SK-N-SH (cell line): Measurements from ENCODE around the gene GMPPA. TPM values are rescaled to one million over a fixed set of nuclear protein-coding genes. Genes with fewer than 3 reads are reported as not detected.

Experiments used
- CTCF ChIA-PET: fragments of 300-600, 350-600 bp; formaldehyde crosslinking; extraction: SDS; loops from one replicate; lab custom pipeline; 2021; lab: Yijun Ruan, JAX
- POLR2A ChIA-PET: fragments of 350-600 bp; sonication (Branson Sonifier 250); formaldehyde crosslinking; extraction: SDS; loops from one replicate; lab custom pipeline; 2020; ENCODE audit warnings: antibody characterized with exemption, inconsistent platforms; lab: Yijun Ruan, JAX
- DNase-seq: peaks from one replicate; pipeline ENCODE4 v3.0.0; 2012
- H2AFZ ChIP-seq: fragments of 200-600 bp; sonication (generic); 2 replicates; pipeline ENCODE4 v1.8.1; 2016; ENCODE audit warnings: antibody characterized with exemption, mild to moderate bottlenecking, low read depth
- H3F3A ChIP-seq: fragments of 200-600 bp; sonication (generic); replicated peaks from 2 replicates; pipeline ENCODE3; 2016; ENCODE audit warnings: antibody characterized with exemption, mild to moderate bottlenecking; ENCODE audit not compliant: insufficient read depth
- H3K27ac ChIP-seq, 2 experiments: fragments of 200-500 bp in 1 of 2; fragments of 200-600 bp in 1 of 2; sonication (Bioruptor generic) in 1 of 2; sonication (generic), shearing (Covaris generic) in 1 of 2; 2 replicates each; pipeline versions ENCODE4 v1.5.1 to v1.6.1; 2014 to 2016; ENCODE audit warnings: low read depth in 2 of 2, inconsistent platforms in 1 of 2, low read length in 1 of 2, mild to moderate bottlenecking in 1 of 2, mixed read lengths in 1 of 2
- H3K27me3 ChIP-seq: fragments of 200-600 bp; sonication (generic), shearing (Covaris generic); 2 replicates; pipeline ENCODE4 v1.6.1; 2016; ENCODE audit warnings: mixed run types; ENCODE audit not compliant: insufficient read depth
- H3K36me3 ChIP-seq, 2 experiments: fragments of 200-500 bp in 1 of 2; fragments of 200-600 bp in 1 of 2; sonication (Bioruptor generic) in 1 of 2; sonication (generic) in 1 of 2; replicated peaks in 1 of 2; 2 replicates each; pipeline versions ENCODE3 to v1.5.1; 2014 to 2016; ENCODE audit warnings: low read length in 1 of 2, mild to moderate bottlenecking in 1 of 2; ENCODE audit not compliant: insufficient read depth in 2 of 2, control insufficient read depth in 1 of 2
- H3K4me1 ChIP-seq, 2 experiments: fragments of 200-500 bp in 1 of 2; fragments of 200-600 bp in 1 of 2; sonication (Bioruptor generic) in 1 of 2; sonication (generic), shearing (Covaris generic) in 1 of 2; 2 replicates each; pipeline versions ENCODE4 v1.5.1 to v1.6.1; 2014 to 2016; ENCODE audit warnings: low read depth in 1 of 2, low read length in 1 of 2, mixed run types in 1 of 2; ENCODE audit not compliant: insufficient read depth in 2 of 2, control insufficient read depth in 1 of 2
- H3K4me2 ChIP-seq: fragments of 200-600 bp; sonication (generic), shearing (Covaris generic); 2 replicates; pipeline ENCODE4 v1.6.1; 2017; ENCODE audit warnings: mixed run types
- H3K4me3 ChIP-seq, 2 experiments: fragments of 200-500 bp in 1 of 2; fragments of 200-600 bp in 1 of 2; sonication (Bioruptor generic) in 1 of 2; sonication (generic), shearing (Covaris generic) in 1 of 2; 2 replicates each; pipeline versions ENCODE4 v1.5.1 to v1.8.1; 2014 to 2016; ENCODE audit warnings: low read depth in 2 of 2, inconsistent platforms in 1 of 2, low read length in 1 of 2, mild to moderate bottlenecking in 1 of 2, mixed read lengths in 1 of 2, moderate library complexity in 1 of 2
- H3K79me2 ChIP-seq: fragments of 200-600 bp; sonication (generic); 2 replicates; pipeline ENCODE4 v1.8.1; 2017; ENCODE audit warnings: mild to moderate bottlenecking; ENCODE audit not compliant: insufficient read depth
- H3K9ac ChIP-seq: fragments of 200-600 bp; sonication (generic); 2 replicates; pipeline ENCODE4 v1.6.1; 2017; ENCODE audit warnings: mixed run types
- H3K9me2 ChIP-seq: fragments of 200-600 bp; sonication (generic); 2 replicates; pipeline ENCODE4 v1.6.1; 2017; ENCODE audit warnings: mixed run types
- H3K9me3 ChIP-seq: fragments of 200-600 bp; sonication (generic); 2 replicates; pipeline ENCODE4 v1.6.1; 2017; ENCODE audit warnings: mixed run types, mild to moderate bottlenecking, moderate library complexity
- H4K20me1 ChIP-seq: fragments of 200-600 bp; sonication (generic); 2 replicates; pipeline ENCODE4 v1.6.1; 2017; ENCODE audit warnings: mild to moderate bottlenecking, mixed run types; ENCODE audit not compliant: insufficient read depth
- CHD2 ChIP-seq: fragments of 150-350 bp; IDR thresholded peaks from 2 replicates; pipeline ENCODE4 v1.6.1; 2018; ENCODE audit warnings: low read length; ENCODE audit not compliant: partially characterized antibody
- EP300 ChIP-seq, 2 experiments: IDR thresholded peaks; 2 replicates each; pipeline versions ENCODE4 v1.4.0 to v1.6.1; 2012; ENCODE audit warnings: borderline replicate concordance in 1 of 2, low read depth in 1 of 2, low read length in 1 of 2
- FOSL2 ChIP-seq: IDR thresholded peaks from 2 replicates; pipeline ENCODE4 v1.4.0; 2012; ENCODE audit warnings: low read depth, mild to moderate bottlenecking, moderate library complexity, borderline replicate concordance
- FOXJ3 ChIP-seq: sonication (generic); formaldehyde crosslinking; IDR thresholded peaks from 2 replicates; pipeline ENCODE4 v1.5.1; 2020; ENCODE audit warnings: mild to moderate bottlenecking, missing genetic modification reagents
- GATA2 ChIP-seq: sonication (generic); formaldehyde crosslinking; IDR thresholded peaks from 2 replicates; pipeline ENCODE4 v1.5.0; 2020; ENCODE audit warnings: mild to moderate bottlenecking, missing genetic modification reagents
- NRF1 ChIP-seq: IDR thresholded peaks from 2 replicates; pipeline ENCODE4 v1.6.1; 2012; ENCODE audit warnings: low read depth, mild to moderate bottlenecking, low read length
- RAD21 ChIP-seq: IDR thresholded peaks from 2 replicates; pipeline ENCODE4 v1.6.1; 2012; ENCODE audit warnings: mild to moderate bottlenecking, low read length
- RCOR1 ChIP-seq: fragments of 150-350 bp; IDR thresholded peaks from 2 replicates; pipeline ENCODE4 v1.6.1; 2017; ENCODE audit warnings: antibody characterized with exemption, low read length
- REST ChIP-seq: IDR thresholded peaks from 2 replicates; pipeline ENCODE4 v1.6.1; 2012; ENCODE audit warnings: mild to moderate bottlenecking, low read depth, low read length, moderate library complexity
- RFX5 ChIP-seq: IDR thresholded peaks from 2 replicates; pipeline ENCODE4 v1.6.1; 2012; ENCODE audit warnings: mild to moderate bottlenecking, improper control_type of control experiment, low read length
- SIN3A ChIP-seq: IDR thresholded peaks from 2 replicates; pipeline ENCODE4 v1.6.1; 2012; ENCODE audit warnings: low read depth, mild to moderate bottlenecking, low read length, moderate library complexity, borderline replicate concordance
- SMC3 ChIP-seq: IDR thresholded peaks from 2 replicates; pipeline ENCODE4 v1.6.1; 2012; ENCODE audit warnings: low read depth, low read length, improper control_type of control experiment
- TEAD4 ChIP-seq: IDR thresholded peaks from 2 replicates; pipeline ENCODE4 v1.4.0; 2012; ENCODE audit warnings: mild to moderate bottlenecking, borderline replicate concordance; ENCODE audit not compliant: insufficient read depth
- USF1 ChIP-seq: IDR thresholded peaks from 2 replicates; pipeline ENCODE4 v1.4.0; 2012; ENCODE audit warnings: low read depth, borderline replicate concordance
- WGBS: methylation state at CpG from one replicate; pipeline ENCODE4 v1.1.6; 2017; ENCODE audit warnings: low lambda C conversion rate; 5-methylcytosine and 5-hydroxymethylcytosine counted together
- polyA plus RNA-seq, 3 experiments: library from polyadenylated mRNA; depleted of rRNA; stranded (reverse); fragments of >200 nt; gene quantifications; 2 replicates each; pipeline ENCODE4 v1.2.3, GENCODE V29; 2012
- TF ChIP-seq, protein P1 (sequence below): fragments of 150-350 bp; IDR thresholded peaks from 2 replicates; pipeline ENCODE4 v1.6.1; 2017; ENCODE audit warnings: antibody characterized with exemption, low read length, low read depth, borderline replicate concordance
- TF ChIP-seq, protein P2 (sequence below): IDR thresholded peaks from 2 replicates; pipeline ENCODE4 v1.4.0; 2012; ENCODE audit warnings: low read depth, borderline replicate concordance
- TF ChIP-seq, protein P3 (sequence below): fragments of 150-350 bp; IDR thresholded peaks from 2 replicates; pipeline ENCODE4 v1.6.1; 2016; ENCODE audit warnings: mild to moderate bottlenecking, low read depth, low read length
- TF ChIP-seq, protein P4 (sequence below): fragments of 200-600 bp; sonication (generic); IDR thresholded peaks from 2 replicates; pipeline ENCODE4 v1.6.1; 2017; ENCODE audit warnings: antibody characterized with exemption, mild to moderate bottlenecking, moderate library complexity

The GMPPA gene
- polyA plus RNA-seq, 1 of the 3 experiments (the other 2 are of a cell fraction): 61.3 TPM

DNA sequence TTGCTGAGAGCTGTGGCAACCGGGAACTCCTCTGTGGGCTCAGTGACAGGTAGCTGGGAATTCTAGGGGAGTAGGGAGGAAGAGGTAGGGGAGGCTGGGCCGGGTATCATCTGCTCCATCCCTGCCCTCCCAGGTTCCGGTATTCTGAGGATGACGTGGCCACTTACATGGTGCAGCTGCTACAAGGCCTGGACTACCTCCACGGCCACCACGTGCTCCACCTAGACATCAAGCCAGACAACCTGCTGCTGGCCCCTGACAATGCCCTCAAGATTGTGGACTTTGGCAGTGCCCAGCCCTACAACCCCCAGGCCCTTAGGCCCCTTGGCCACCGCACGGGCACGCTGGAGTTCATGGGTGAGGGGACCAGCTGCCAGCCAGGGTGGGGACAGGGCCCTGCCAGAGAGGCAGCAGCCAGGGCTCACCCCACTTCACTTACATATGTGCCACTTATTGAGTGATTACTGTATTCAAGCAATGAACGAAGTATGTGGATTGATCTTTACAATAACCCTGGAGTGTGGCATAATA is 8.0 kb upstream of the GMPPA start (continued):
- TF ChIP-seq, protein P1, sequence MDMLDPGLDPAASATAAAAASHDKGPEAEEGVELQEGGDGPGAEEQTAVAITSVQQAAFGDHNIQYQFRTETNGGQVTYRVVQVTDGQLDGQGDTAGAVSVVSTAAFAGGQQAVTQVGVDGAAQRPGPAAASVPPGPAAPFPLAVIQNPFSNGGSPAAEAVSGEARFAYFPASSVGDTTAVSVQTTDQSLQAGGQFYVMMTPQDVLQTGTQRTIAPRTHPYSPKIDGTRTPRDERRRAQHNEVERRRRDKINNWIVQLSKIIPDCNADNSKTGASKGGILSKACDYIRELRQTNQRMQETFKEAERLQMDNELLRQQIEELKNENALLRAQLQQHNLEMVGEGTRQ: no peak
- no peak for TF ChIP-seq FOXJ3 (CRISPR knock-in tag)

DNA sequence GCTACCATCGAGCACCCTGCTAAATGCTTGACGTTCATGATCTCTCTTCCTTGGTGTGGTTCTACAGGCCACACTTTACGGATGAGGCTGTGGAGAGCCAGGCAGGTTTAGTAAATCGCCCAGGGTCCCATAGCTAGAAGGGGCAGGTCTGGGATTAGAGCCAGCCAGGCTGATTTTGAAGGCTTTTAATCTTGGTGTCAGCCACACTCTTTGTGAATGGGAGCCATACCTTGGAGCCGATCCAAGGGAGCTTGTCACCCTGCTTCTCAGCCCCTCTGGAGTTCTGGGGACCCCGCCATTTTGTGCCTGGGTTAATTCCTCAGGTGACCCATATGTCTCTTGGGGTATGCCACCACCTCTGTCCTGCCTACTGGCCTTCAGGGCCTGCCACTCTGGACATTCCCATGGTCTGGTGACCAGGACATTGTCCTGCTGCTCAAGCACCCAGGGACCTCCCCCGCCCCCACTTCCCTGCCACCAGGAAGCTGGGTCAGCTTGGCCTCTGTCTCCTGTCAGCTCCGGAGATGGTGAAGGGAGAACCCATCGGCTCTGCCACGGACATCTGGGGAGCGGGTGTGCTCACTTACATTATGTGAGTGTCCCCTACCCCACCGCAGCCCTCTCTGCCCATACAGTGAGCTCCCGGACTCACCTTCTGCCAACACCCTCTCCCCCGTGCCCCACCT is 7.3 kb upstream of the GMPPA start:
- Histone ChIP-seq H3K36me3 (peaks cover 6 to 23% of the 10 kb centered on the region in 2 experiments), H4K20me1 (no peaks in the 10 kb centered on the region), H3K79me2 (no peaks in the 10 kb centered on the region), H3K27me3 (no peaks in the 10 kb centered on the region), H3K27ac (no peak overlapping the region), H3K4me3 (no peak overlapping the region), H3F3A (no peaks in the 10 kb centered on the region), H3K4me2 (no peak overlapping the region), H3K9me3 (no peaks in the 10 kb centered on the region), H3K9me2 (no peaks in the 10 kb centered on the region), H2AFZ (no peak overlapping the region), H3K4me1 (peaks cover 3 to 24% of the 10 kb centered on the region in 2 experiments; a peak in 2 of 4 replicates), H3K9ac (no peak overlapping the region)
- ChIA-PET CTCF (interaction anchor here (1.1 to 62.1 kb wide), 8 partner anchors 3 to 196 kb away, joined by 3 to 2824 read pairs (median 6); partner anchors contain the start of genes ASIC4, CHPF, GMPPA and TMEM198), POLR2A (interaction anchor here (1.0 to 2.0 kb wide), 5 partner anchors 9 to 35 kb away, joined by 3 to 8 read pairs (median 4); no protein-coding TSS in a partner anchor)
- DNase-seq: no peak
- 86% methylated on average over 14 of the region's 14 CpGs for WGBS
- TF ChIP-seq NRF1 (no peak), CHD2 (no peak), SMC3 (no peak), USF1 (no peak), RCOR1 (no peak), EP300 (IDR thresholded peaks at IDR 0.05; ENCODE audit: borderline replicate concordance in 1 of 2, low read depth in 1 of 2, low read length in 1 of 2) (no peak), FOXJ3 (CRISPR knock-in tag) (no peak), FOSL2 (no peak), RFX5 (no peak), TEAD4 (no peak), REST (no peak), SIN3A (no peak), GATA2 (no peak), RAD21 (no peak)
- TF ChIP-seq, protein P2, sequence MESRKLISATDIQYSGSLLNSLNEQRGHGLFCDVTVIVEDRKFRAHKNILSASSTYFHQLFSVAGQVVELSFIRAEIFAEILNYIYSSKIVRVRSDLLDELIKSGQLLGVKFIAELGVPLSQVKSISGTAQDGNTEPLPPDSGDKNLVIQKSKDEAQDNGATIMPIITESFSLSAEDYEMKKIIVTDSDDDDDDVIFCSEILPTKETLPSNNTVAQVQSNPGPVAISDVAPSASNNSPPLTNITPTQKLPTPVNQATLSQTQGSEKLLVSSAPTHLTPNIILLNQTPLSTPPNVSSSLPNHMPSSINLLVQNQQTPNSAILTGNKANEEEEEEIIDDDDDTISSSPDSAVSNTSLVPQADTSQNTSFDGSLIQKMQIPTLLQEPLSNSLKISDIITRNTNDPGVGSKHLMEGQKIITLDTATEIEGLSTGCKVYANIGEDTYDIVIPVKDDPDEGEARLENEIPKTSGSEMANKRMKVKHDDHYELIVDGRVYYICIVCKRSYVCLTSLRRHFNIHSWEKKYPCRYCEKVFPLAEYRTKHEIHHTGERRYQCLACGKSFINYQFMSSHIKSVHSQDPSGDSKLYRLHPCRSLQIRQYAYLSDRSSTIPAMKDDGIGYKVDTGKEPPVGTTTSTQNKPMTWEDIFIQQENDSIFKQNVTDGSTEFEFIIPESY: no peak
- TF ChIP-seq, protein P3, sequence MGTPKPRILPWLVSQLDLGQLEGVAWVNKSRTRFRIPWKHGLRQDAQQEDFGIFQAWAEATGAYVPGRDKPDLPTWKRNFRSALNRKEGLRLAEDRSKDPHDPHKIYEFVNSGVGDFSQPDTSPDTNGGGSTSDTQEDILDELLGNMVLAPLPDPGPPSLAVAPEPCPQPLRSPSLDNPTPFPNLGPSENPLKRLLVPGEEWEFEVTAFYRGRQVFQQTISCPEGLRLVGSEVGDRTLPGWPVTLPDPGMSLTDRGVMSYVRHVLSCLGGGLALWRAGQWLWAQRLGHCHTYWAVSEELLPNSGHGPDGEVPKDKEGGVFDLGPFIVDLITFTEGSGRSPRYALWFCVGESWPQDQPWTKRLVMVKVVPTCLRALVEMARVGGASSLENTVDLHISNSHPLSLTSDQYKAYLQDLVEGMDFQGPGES: no peak
- TF ChIP-seq, protein P4, sequence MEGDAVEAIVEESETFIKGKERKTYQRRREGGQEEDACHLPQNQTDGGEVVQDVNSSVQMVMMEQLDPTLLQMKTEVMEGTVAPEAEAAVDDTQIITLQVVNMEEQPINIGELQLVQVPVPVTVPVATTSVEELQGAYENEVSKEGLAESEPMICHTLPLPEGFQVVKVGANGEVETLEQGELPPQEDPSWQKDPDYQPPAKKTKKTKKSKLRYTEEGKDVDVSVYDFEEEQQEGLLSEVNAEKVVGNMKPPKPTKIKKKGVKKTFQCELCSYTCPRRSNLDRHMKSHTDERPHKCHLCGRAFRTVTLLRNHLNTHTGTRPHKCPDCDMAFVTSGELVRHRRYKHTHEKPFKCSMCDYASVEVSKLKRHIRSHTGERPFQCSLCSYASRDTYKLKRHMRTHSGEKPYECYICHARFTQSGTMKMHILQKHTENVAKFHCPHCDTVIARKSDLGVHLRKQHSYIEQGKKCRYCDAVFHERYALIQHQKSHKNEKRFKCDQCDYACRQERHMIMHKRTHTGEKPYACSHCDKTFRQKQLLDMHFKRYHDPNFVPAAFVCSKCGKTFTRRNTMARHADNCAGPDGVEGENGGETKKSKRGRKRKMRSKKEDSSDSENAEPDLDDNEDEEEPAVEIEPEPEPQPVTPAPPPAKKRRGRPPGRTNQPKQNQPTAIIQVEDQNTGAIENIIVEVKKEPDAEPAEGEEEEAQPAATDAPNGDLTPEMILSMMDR: no peak
